ENCODE data around the gene GFRA4.

The GFRA4 gene

DNA sequence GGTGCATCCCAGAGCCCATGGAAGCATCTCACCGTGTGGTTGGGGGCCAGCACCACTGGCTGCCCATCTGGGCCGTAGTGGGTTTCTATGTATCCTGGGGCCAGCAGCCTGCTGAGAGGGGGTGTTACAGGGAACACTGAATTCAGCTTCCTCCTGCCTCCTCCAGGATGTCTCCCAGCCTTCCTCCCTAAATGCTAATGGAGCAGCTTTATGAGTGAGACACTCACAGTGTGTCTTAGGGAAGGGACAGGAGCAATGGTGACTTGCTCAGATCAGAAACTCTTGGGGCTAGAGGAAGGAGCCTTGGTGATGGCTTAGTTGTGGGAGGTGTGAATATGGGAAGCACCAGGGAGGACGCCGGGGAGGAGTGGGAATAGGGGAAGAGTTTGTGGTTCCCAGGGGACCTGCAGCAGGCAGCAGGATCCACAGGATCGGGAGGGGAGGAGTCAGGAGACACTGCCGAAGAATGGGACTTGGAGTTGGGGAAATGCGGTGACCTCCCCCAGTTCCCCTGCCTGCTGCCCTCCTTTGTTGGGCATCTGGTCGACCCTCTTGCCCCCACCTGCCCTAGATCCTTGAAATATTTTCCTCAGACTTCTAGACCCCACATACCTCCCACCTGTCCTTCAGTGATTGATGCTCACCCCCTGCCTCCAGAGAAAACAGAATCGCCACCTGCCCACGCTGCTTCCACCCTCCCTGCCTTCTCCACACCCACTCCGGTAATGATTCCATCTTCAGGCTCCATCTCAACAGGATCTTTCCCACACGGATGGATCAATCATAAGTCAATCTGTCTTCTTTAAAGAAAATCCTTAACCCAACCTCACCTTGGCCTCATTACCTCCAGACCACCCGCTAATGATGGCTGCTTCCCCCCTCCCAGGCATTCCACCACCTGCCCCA lies 12.0 kb upstream of the GFRA4 start:
- Histone ChIP-seq H3K18ac (ENCODE audit: low read length) (no peak overlapping the region), H3K4me3 (ENCODE audit: low read depth, low read length) (no peak overlapping the region), H4K91ac (ENCODE audit: low read depth, low read length) (no peak overlapping the region), H2AFZ (ENCODE audit: insufficient read depth, low read length, poor library complexity) (no peak overlapping the region), H3K27ac (ENCODE audit: low read depth, low read length) (no peak overlapping the region), H3K36me3 (ENCODE audit: control insufficient read depth in 1 of 2, insufficient read depth in 2 of 2, low read length in 2 of 2) (peaks cover 4 to 5% of the 10 kb centered on the region in 2 experiments), H4K12ac (ENCODE audit: low read depth, low read length) (no peak overlapping the region), H2BK120ac (ENCODE audit: insufficient read depth, low read length, poor library complexity) (no peak overlapping the region), H3K27me3 (ENCODE audit: insufficient read depth, low read length) (peaks cover 14% of the 10 kb centered on the region), H3K9me3 (ENCODE audit: insufficient read depth, low read depth, low read length) (peaks cover 2% of the 10 kb centered on the region), H2BK5ac (ENCODE audit: low read depth, low read length, poor library complexity) (no peak overlapping the region), H3K79me2 (ENCODE audit: control insufficient read depth, insufficient read depth, low read length, poor library complexity) (no peaks in the 10 kb centered on the region), H3K9ac (ENCODE audit: low read length) (no peak overlapping the region), H3K14ac (ENCODE audit: low read length) (no peak overlapping the region), H3K4ac (ENCODE audit: low read depth, low read length) (no peak overlapping the region), H2AK5ac (ENCODE audit: low read length) (no peak overlapping the region), H3K4me1 (ENCODE audit: control insufficient read depth in 1 of 2, insufficient read depth in 2 of 2, low read length in 2 of 2) (peaks cover 15 to 18% of the 10 kb centered on the region in 2 experiments), H3K79me1 (ENCODE audit: low read length) (peaks cover 3% of the 10 kb centered on the region), H4K8ac (ENCODE audit: low read depth, low read length) (no peak overlapping the region), H3K23ac (ENCODE audit: low read length) (no peak overlapping the region), H3K4me2 (ENCODE audit: low read length) (no peak overlapping the region), H2BK12ac (ENCODE audit: low read length) (no peak overlapping the region)
- no peak for DNase-seq
- no CpG with 5 or more reads among the region's 13 CpGs for WGBS (ENCODE audit: extremely low coverage, insufficient coverage, insufficient read length)

DNA sequence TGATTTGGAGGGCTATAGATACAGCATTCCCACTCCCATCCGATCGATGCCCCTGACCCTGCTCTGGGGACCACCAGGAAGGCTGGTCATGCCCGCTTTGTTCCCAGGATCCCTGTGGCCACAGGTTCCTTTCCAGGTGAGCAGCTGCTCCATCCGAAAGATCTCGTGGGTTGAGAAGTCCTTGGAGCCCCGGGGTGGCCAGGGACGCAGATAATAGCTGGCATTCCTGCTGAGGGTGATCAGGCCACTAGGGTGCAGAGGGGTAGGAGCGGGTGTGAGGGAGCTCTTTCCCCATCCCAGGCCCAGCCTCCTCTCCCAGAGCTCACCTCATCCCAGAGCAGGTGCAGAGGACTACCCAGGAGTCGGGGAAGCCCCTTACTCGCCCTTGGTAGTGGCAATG lies 11.2 kb upstream of the GFRA4 start:
- no CpG with 5 or more reads among the region's 10 CpGs for WGBS (ENCODE audit: extremely low coverage, insufficient coverage, insufficient read length)
- H2BK5ac ChIP-seq (ENCODE audit: low read depth, low read length, poor library complexity): no peak overlapping the region
- H3K18ac ChIP-seq (ENCODE audit: low read length): no peak overlapping the region
- H2BK120ac ChIP-seq (ENCODE audit: insufficient read depth, low read length, poor library complexity): no peak overlapping the region
- H2AK5ac ChIP-seq (ENCODE audit: low read length): no peak overlapping the region
- peaks cover 9 to 12% of the 10 kb centered on the region in 2 experiments for H3K4me1 ChIP-seq (ENCODE audit: control insufficient read depth in 1 of 2, insufficient read depth in 2 of 2, low read length in 2 of 2)
- H3K4me2 ChIP-seq (ENCODE audit: low read length): no peak overlapping the region
- no peak overlapping the region for H3K4ac ChIP-seq (ENCODE audit: low read depth, low read length)
- peaks cover 14% of the 10 kb centered on the region for H3K27me3 ChIP-seq (ENCODE audit: insufficient read depth, low read length)
- no peak for DNase-seq
- no peak overlapping the region for H3K14ac ChIP-seq (ENCODE audit: low read length)
- peaks cover 4 to 5% of the 10 kb centered on the region in 2 experiments for H3K36me3 ChIP-seq (ENCODE audit: control insufficient read depth in 1 of 2, insufficient read depth in 2 of 2, low read length in 2 of 2)
- no peak overlapping the region for H3K27ac ChIP-seq (ENCODE audit: low read depth, low read length)
- H3K79me2 ChIP-seq (ENCODE audit: control insufficient read depth, insufficient read depth, low read length, poor library complexity): no peaks in the 10 kb centered on the region
- H3K9me3 ChIP-seq (ENCODE audit: insufficient read depth, low read depth, low read length): peaks cover 2% of the 10 kb centered on the region
- H2AFZ ChIP-seq (ENCODE audit: insufficient read depth, low read length, poor library complexity): no peak overlapping the region
- no peak overlapping the region for H4K91ac ChIP-seq (ENCODE audit: low read depth, low read length)
- no peak overlapping the region for H4K8ac ChIP-seq (ENCODE audit: low read depth, low read length)
- H3K4me3 ChIP-seq (ENCODE audit: low read depth, low read length): no peak overlapping the region
- no peak overlapping the region for H3K23ac ChIP-seq (ENCODE audit: low read length)
- H3K79me1 ChIP-seq (ENCODE audit: low read length): peaks cover under 1% of the 10 kb centered on the region
- H2BK12ac ChIP-seq (ENCODE audit: low read length): no peak overlapping the region
- no peak overlapping the region for H3K9ac ChIP-seq (ENCODE audit: low read length)
- H4K12ac ChIP-seq (ENCODE audit: low read depth, low read length): no peak overlapping the region

- Histone ChIP-seq H3K79me2 (ENCODE audit: control insufficient read depth, insufficient read depth, low read length, poor library complexity) (no peaks in the 10 kb centered on the region), H2BK120ac (ENCODE audit: insufficient read depth, low read length, poor library complexity) (no peak overlapping the region), H2AK5ac (ENCODE audit: low read length) (no peak overlapping the region), H3K18ac (ENCODE audit: low read length) (no peak overlapping the region), H3K23ac (ENCODE audit: low read length) (no peak overlapping the region), H2BK12ac (ENCODE audit: low read length) (no peak overlapping the region), H3K14ac (ENCODE audit: low read length) (no peak overlapping the region), H2AFZ (ENCODE audit: insufficient read depth, low read length, poor library complexity) (no peak overlapping the region), H3K9ac (ENCODE audit: low read length) (no peak overlapping the region), H3K36me3 (ENCODE audit: control insufficient read depth in 1 of 2, insufficient read depth in 2 of 2, low read length in 2 of 2) (peaks cover 4 to 5% of the 10 kb centered on the region in 2 experiments), H3K4ac (ENCODE audit: low read depth, low read length) (no peak overlapping the region), H3K79me1 (ENCODE audit: low read length) (no peaks in the 10 kb centered on the region), H3K27ac (ENCODE audit: low read depth, low read length) (no peak overlapping the region), H3K4me1 (ENCODE audit: control insufficient read depth in 1 of 2, insufficient read depth in 2 of 2, low read length in 2 of 2) (peaks cover 6 to 11% of the 10 kb centered on the region in 2 experiments), H3K9me3 (ENCODE audit: insufficient read depth, low read depth, low read length) (peaks cover 2% of the 10 kb centered on the region), H3K27me3 (ENCODE audit: insufficient read depth, low read length) (peaks cover 14% of the 10 kb centered on the region), H3K4me3 (ENCODE audit: low read depth, low read length) (no peak overlapping the region), H2BK5ac (ENCODE audit: low read depth, low read length, poor library complexity) (no peak overlapping the region), H4K8ac (ENCODE audit: low read depth, low read length) (no peak overlapping the region), H4K12ac (ENCODE audit: low read depth, low read length) (no peak overlapping the region), H3K4me2 (ENCODE audit: low read length) (no peak overlapping the region), H4K91ac (ENCODE audit: low read depth, low read length) (no peak overlapping the region)
- DNase-seq: no peak
- WGBS (ENCODE audit: extremely low coverage, insufficient coverage, insufficient read length): no CpG with 5 or more reads among the region's 90 CpGs
Observed at GRCh38 chr20:3673221-3674070, 10.2 kb upstream of the GFRA4 start.

- Histone ChIP-seq H3K4ac (ENCODE audit: low read depth, low read length) (no peak overlapping the region), H3K27me3 (ENCODE audit: insufficient read depth, low read length) (peaks cover 14% of the 10 kb centered on the region), H3K9ac (ENCODE audit: low read length) (no peak overlapping the region), H3K36me3 (ENCODE audit: control insufficient read depth in 1 of 2, insufficient read depth in 2 of 2, low read length in 2 of 2) (peaks cover 4 to 5% of the 10 kb centered on the region in 2 experiments), H3K79me1 (ENCODE audit: low read length) (no peaks in the 10 kb centered on the region), H4K12ac (ENCODE audit: low read depth, low read length) (no peak overlapping the region), H3K23ac (ENCODE audit: low read length) (no peak overlapping the region), H3K4me3 (ENCODE audit: low read depth, low read length) (no peak overlapping the region), H3K14ac (ENCODE audit: low read length) (no peak overlapping the region), H3K9me3 (ENCODE audit: insufficient read depth, low read depth, low read length) (peaks cover 2% of the 10 kb centered on the region), H2BK120ac (ENCODE audit: insufficient read depth, low read length, poor library complexity) (no peak overlapping the region), H3K4me1 (ENCODE audit: control insufficient read depth in 1 of 2, insufficient read depth in 2 of 2, low read length in 2 of 2) (peaks cover 0 to 3% of the 10 kb centered on the region in 2 experiments), H4K91ac (ENCODE audit: low read depth, low read length) (no peak overlapping the region), H3K79me2 (ENCODE audit: control insufficient read depth, insufficient read depth, low read length, poor library complexity) (no peaks in the 10 kb centered on the region), H2AK5ac (ENCODE audit: low read length) (no peak overlapping the region), H3K4me2 (ENCODE audit: low read length) (no peak overlapping the region), H3K18ac (ENCODE audit: low read length) (no peak overlapping the region), H2BK12ac (ENCODE audit: low read length) (no peak overlapping the region), H3K27ac (ENCODE audit: low read depth, low read length) (no peak overlapping the region), H2BK5ac (ENCODE audit: low read depth, low read length, poor library complexity) (no peak overlapping the region), H2AFZ (ENCODE audit: insufficient read depth, low read length, poor library complexity) (no peak overlapping the region), H4K8ac (ENCODE audit: low read depth, low read length) (no peak overlapping the region)
- WGBS (ENCODE audit: extremely low coverage, insufficient coverage, insufficient read length): no CpG with 5 or more reads among the region's 58 CpGs
- no peak for DNase-seq
Observed at GRCh38 chr20:3672547-3673171, 9.5 kb upstream of the GFRA4 start.
